GM19328 (cell line): Measurements from ENCODE around the gene PUM2.

Source experiments
- ATAC-seq: cut with Tn5 transposase; IDR thresholded peaks from one replicate; pipeline ENCODE4 v1.9.1; 2021; ENCODE audit warnings: mild to moderate bottlenecking, moderate library complexity; ENCODE audit not compliant: unreplicated experiment

The PUM2 gene

GRCh38 chr2:20203521-20204225 is 147.0 kb downstream of the PUM2 start:
- no peak for ATAC-seq

- no peak for ATAC-seq
Measured at GRCh38 chr2:20203072-20203471, 147.6 kb downstream of the PUM2 start.

GRCh38 chr2:20201671-20202070 is 149.0 kb downstream of the PUM2 start:
- ATAC-seq: no peak

GRCh38 chr2:20200697-20201555 is 149.7 kb downstream of the PUM2 start:
- no peak for ATAC-seq

GRCh38 chr2:20199633-20200270 is 150.9 kb downstream of the PUM2 start:
- no peak for ATAC-seq

GRCh38 chr2:20198796-20199632 is 151.6 kb downstream of the PUM2 start:
- no peak for ATAC-seq
